SH-SY5Y (cell line): ENCODE results near the gene ANKMY1.

ENCODE experiments used
- GATA2 ChIP-seq: IDR thresholded peaks from 2 replicates; pipeline ENCODE4 v1.6.1; 2011; ENCODE audit warnings: mild to moderate bottlenecking, low read depth, low read length
- GATA3 ChIP-seq: IDR thresholded peaks from 2 replicates; pipeline ENCODE4 v1.6.1; 2011; ENCODE audit warnings: low read depth, mild to moderate bottlenecking, low read length, moderate library complexity

GRCh38 chr2:240462073-240462706 is 95.6 kb downstream of the ANKMY1 start:
- TF ChIP-seq GATA2 (no peak), GATA3 (no peak)
